ENCODE measurements around the gene CLEC4G.

GRCh38 chr19:7729831-7730285, 2.1 kb downstream of the CLEC4G start:
- TF ChIP-seq EGR1 (IDR thresholded peaks at IDR 0.05) (no peak), RAD21 (IDR thresholded peaks at IDR 0.05; ENCODE audit: low read depth) (no peak), EP300 (IDR thresholded peaks at IDR 0.05; ENCODE audit: borderline replicate concordance) (no peak), NFIC (IDR thresholded peaks at IDR 0.05) (no peak), TAF1 (IDR thresholded peaks at IDR 0.05; ENCODE audit: low read depth) (no peak), MAX (IDR thresholded peaks at IDR 0.05) (no peak), REST (IDR thresholded peaks at IDR 0.05; ENCODE audit: low read depth) (no peak)

Data from Ishikawa (cell line).